ENCODE results near the gene TMOD2.

DNA sequence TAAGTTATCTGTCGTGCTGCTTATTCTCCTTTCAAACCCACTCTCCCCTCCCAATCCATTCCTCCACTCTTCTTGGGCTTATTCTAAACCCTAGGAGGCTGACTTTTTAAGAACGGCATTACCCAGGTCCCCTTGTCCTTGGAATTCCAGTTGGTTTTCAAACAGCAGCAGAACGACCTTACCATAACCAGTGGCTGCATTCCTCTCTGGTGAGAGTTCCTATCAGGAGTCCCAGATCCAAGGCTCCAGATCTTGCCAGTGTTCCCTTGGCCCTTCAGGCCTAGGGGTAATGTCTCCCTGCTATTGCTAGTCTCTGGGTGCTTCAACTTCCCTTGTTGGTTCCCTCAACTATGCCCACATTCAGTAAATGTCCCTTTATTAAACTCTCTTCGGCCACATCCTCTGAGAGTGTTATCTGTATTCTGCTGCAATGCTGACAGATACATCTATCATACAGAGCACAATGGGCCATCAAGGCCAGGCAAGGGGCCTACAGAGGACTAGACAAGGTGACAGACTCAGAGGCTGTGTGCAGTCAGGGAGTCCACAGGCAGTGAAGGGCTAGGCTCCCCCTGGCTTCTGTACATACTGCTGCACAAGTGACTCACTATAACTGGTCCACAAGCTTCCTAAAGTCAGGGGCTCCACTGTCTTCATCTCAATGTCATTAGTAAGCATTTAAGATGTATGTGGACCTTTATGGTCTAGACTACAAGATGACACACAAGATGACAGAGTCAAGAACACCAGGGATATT, 24.1 kb upstream of the TMOD2 start:
- TF ChIP-seq, protein P1, sequence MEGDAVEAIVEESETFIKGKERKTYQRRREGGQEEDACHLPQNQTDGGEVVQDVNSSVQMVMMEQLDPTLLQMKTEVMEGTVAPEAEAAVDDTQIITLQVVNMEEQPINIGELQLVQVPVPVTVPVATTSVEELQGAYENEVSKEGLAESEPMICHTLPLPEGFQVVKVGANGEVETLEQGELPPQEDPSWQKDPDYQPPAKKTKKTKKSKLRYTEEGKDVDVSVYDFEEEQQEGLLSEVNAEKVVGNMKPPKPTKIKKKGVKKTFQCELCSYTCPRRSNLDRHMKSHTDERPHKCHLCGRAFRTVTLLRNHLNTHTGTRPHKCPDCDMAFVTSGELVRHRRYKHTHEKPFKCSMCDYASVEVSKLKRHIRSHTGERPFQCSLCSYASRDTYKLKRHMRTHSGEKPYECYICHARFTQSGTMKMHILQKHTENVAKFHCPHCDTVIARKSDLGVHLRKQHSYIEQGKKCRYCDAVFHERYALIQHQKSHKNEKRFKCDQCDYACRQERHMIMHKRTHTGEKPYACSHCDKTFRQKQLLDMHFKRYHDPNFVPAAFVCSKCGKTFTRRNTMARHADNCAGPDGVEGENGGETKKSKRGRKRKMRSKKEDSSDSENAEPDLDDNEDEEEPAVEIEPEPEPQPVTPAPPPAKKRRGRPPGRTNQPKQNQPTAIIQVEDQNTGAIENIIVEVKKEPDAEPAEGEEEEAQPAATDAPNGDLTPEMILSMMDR (IDR thresholded peaks at IDR 0.05; ENCODE audit: low read depth, low read length): no peak
- no peak for TF ChIP-seq POLR2A (IDR thresholded peaks at IDR 0.05; ENCODE audit: extremely low read depth, insufficient read length)
- TF ChIP-seq, protein P2, sequence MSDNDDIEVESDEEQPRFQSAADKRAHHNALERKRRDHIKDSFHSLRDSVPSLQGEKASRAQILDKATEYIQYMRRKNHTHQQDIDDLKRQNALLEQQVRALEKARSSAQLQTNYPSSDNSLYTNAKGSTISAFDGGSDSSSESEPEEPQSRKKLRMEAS (IDR thresholded peaks at IDR 0.05; ENCODE audit: low read depth, low read length): no peak
